HG03139 (cell line): ENCODE data around the gene APH1B.

Experiments
- ATAC-seq: cut with Tn5 transposase; IDR thresholded peaks from one replicate; pipeline ENCODE4 v1.9.1; 2021; ENCODE audit not compliant: unreplicated experiment

The APH1B gene

DNA sequence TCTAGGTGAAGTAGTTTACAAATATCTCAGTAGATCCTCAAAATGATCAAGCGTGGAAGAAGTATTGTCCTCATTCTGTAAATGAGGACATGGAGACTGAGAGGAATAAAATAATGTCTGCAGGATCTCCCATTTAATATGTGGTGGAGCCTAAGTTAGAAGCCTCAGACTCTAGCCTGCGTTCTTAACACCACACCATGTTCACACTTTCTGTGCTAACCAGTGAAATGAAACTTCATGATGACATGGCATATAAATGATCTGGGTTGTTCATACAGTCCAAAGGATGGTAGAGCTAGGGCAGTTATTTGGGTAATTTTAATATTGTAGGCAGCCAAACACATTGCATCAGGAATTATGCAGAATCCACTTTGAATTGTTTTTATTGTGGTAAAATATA lies 25.1 kb upstream of the APH1B start:
- ATAC-seq, result no peak

DNA sequence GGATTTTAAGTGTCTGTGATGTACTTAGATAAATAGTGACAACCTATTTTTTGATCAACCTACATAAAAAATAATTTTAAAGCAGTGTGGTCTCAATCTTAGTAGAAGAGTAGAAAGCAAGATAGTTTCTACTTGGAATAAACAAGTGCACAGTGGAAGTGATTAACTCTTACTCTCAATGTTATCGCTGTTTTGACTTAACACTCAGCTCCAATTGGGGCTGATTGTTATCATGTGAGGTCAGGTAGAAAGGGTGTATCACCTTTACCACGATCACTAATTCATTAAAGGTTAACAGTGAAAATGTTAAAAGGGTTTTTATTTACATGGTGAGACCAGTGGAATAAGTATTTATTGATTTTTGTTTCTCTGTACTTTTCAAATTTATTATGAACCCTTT lies 22.4 kb upstream of the APH1B start:
- no peak for ATAC-seq

DNA sequence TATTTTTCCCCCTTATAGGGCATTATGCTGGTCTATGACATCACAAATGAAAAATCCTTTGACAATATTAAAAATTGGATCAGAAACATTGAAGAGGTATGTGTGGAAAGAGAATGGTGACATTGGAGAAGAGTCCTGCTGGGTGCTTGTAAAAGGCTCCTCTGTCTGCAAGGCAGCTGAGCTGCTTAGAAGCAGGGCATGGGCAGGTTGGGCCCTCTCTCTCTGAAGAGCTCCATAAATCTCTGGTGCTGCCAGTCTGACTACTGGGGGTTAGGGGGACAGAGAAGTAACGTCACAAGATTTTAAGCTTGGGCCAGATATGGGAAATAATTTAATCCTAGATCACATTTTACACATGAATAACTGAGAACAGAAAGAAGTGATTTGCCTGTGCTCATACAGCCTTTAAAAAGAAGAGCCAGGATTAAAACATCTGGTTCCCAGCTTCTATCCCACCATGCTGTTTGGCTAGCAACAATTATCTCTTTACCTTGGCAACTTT lies 21.9 kb upstream of the APH1B start:
- ATAC-seq, result no peak

DNA sequence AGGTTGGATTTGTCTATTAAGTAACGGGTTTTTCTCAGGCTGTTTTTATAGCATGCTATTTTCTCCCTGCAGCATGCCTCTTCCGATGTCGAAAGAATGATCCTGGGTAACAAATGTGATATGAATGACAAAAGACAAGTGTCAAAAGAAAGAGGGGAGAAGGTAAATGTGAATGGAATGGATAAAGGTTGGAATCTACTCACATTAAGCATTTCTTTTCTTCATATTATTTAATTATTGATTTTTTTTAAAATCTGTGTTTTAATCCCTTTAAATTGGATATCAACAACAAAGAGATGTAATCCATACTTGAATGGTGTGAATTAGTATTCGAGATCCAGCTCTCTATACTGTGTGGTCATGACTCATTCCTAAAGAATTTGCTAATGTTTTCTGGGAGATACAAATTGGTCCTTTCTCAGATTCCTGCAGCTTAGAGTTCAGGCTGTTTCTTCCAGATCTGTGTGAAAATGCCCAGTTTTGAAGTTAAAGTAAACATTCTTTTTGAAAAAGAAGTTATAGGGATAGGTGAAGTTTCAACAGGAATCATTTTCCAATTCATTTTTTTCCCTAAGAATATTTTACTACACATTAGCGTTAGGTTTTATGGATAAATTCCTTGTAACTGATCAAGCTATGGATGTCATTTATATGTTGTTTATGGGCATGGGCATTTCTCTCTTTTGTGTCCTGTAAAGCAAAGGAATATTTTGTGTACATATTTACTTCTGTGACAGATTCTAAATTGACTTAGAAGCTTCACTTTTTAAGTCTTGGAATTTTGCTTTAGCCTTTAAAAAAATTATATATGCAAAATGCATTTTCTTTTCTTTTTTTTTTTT lies 20.8 kb upstream of the APH1B start:
- no peak for ATAC-seq

DNA sequence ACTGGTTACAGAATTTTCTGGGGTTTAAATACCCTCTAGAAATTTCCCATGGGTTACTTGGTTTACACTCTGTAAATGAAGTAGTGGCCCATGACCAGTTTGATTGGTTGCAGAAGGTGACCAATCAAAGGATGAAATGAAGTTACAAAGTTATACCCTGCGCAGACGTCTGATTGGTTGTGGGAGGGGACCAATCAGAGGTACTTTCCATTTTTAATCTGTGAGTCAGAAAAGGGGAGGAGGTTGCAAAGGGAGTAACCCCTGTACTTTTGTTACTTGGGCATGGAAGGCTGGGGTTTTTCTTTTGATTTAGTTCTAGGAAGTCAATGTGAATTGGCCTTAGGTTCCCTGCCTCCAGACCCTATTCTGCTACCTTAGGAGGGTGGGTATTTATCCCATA lies 18.7 kb upstream of the APH1B start:
- ATAC-seq, result no peak

DNA sequence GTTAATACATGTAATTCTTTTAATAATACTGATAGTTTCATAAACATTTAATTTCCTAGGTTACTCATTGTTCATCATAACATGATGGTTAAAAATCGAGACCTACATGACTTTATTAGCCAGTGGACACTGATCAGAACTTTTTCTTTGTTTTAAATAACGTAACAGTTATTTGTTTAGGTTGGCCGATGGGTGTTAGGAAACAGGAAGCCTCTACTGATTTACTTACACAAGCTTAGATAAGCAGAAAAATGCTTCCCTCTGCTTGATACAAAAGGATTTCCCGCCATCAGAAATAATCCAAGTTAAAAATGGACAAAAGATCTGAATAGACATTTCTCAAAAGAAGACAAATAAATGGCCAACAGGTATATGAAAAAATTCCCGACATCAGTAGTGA lies 16.6 kb upstream of the APH1B start:
- ATAC-seq, result no peak

DNA sequence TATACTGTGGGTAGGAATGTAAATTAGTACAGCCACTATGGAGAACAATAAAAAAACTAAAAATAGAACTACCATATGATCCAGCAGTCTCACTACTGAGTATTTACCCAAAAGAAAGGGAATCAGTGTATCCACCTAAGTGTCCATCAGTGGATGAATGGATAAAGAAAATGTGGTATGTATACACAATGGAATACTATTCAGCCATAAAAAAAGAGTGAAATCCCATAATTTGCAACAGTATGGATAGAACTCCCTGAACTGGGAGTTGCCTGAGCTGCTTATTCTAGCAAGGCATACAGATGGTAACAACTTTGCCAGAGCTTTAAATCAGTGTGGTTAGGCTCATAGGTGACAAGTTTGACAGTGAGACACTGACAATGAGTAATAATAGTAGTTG lies 16.1 kb upstream of the APH1B start:
- ATAC-seq, result no peak

DNA sequence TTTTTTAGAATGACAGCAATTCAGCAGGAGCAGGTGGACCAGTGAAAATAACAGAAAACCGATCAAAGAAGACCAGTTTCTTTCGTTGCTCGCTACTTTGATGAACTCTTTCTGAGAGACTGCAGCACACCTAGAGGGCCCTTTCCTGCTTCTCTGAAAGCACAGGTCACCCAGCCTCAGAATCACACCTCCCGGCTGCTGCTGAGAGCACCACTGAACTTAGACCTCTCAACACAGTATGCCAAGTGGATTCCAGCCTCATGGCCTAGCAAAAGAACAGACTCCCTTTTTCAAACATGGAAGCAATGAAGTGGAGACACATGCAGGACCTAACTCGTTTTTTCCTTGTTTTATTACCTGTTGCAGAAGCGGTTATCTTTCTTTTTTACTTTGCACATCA lies 13.9 kb upstream of the APH1B start:
- no peak for ATAC-seq

DNA sequence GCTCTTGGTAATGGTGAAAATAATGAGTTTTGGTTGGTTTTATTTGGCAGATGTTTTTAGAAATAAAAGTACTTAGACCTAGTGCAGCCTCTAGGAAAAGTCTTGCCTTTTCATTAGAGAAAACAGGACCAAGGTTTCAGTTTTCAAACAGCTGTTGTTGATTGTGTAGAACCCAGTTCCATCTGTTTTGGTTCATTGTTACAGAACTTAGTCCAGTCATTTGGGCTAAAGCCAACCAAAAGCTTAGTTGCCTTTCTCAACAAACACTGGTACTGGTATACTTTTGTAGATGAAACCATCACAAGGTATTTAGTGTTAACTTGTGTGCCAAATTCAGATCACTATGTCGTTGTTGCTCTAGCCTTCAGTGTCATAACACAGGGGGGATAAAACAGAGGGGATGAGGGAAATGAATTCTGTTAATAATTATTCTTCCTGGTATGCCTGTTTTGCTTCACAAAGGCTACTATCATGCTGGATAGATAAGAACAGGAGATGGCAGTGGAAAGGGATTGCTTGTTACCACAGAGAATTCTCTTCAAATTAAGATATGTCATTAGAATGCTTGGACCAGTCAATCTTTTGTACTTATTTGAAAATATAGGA lies 12.6 kb upstream of the APH1B start:
- ATAC-seq, result no peak

DNA sequence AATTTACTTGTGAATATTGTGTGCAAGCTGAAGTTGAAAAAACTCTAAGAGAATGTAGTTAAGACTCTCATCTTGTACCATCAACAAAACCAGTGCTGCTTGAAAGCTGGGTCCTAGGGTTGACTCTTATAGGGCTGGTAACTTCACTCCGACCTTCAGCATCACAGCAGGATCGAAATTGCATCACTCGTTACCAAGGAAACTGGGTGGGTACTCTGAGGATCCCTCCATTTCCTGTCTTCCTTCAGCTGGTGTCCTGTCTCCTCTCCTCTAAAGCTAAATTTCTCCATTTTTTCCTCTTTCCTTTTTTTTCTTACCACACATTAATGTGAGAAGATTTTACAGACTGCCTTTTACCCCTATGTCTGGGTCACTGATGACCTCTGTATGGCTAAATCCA lies 3.0 kb upstream of the APH1B start:
- no peak for ATAC-seq

DNA sequence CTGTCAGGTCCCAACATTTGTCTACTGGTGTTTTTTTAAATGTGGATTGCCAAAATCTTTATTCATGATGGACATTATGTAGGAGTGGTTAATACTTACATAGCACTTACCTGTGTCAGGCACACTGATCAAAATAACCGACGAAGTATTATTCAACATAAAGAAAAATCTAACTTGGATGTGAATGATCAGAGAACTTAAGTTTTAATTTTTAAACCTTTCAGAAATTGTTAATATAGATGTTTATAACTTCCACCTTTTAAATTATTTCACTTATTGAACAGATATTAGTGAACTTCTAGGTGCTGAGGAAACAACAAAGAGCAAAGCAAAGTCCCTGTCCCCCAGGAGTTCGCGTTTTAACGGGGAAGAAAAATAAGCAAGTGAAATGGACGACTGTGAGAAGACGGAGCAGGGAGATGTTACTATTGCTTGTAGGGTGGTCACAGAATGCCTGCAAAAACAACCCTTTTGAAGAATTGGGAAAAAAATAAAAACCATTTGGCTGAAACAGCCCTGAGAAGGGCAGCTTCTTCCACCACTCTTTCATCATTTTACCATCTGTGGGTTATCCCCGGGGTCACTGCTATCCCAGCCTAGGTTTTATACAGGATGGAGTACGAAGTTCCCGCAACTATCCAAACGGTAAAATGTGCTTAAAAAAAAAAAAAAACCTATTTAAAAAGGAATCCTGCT lies 915 bp upstream of the APH1B start:
- ATAC-seq, result no peak

DNA sequence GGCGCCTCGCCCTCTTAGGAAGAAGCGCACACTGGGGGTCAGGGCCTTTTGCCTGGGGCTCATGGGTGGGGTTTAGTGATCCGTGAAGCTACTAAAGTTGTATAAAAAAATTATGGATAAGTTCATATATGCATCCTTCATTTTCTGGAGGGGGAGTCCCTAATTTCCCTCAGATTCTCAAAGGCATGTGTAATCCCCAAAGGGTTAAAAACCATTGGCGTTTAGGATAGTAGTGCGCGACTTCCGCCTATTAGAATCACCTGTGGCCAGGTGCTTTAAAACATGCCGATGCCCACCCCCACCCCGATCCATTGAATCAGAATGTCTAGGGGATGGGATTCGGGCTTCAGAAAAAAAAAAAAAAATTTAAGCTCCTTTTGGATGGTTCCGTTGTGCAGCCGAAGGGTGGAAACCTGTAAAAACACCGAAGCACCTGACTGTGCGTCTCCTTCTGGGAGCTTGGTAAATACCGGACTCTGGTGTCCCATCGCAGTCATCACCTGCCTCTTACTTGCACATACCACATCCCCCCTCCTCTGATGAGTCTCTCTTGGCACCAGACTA lies 570 bp downstream of the APH1B start:
- ATAC-seq, result peak; percentile 10

DNA sequence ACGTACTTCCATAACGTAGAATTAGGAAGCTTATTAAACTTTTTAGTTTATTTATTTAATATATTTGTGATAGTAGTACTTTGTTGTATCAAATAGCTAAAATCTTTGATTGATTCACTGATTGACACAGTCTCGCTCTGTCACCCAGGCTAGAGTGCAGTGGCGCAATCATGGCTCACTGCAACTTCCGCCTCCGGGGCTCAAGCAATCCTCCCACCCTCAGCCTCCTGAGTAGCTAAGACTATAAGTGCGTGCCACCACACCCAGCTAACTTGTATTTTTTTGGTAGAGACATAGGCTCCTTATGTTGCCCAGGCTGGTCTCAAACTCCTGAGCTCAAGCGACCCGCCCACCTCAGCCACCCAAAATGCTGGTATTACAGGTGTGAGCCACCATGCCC lies 5.7 kb downstream of the APH1B start:
- no peak for ATAC-seq

DNA sequence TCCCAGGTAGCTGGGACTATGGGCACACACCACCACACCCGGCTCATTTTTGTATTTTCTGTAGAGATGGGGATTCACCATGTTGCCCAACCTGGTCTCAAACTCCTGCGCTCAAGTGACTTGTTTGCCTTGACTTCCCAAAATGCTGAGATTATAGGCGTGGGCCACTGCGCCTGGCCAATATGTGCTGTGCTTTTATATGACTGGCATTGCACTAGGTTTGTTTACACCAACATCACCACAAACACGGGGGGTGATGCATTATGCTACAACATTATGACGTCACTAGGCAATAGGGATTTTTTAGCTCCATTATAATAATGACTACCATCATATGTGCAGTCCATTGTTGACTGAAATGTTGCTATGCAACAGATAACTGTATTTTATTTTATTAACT lies 6.9 kb downstream of the APH1B start:
- ATAC-seq, result no peak

DNA sequence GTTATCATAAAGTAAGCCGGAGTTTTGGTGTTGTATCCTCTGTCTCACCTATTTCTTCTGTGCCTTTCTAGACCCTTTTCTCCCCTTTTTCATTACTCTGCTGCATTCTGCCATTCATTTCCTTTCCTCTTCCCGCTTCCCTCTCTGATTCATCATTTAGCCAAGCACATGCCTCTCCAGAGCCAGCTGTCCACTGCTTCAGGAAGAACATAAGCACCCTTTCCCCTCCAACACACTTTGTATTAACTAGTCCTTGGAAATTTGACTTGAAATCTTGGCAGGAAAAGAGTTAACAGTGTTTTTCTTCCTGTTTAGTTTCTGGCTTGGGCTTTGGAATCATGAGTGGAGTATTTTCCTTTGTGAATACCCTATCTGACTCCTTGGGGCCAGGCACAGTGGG lies 9.7 kb downstream of the APH1B start:
- ATAC-seq, result no peak

DNA sequence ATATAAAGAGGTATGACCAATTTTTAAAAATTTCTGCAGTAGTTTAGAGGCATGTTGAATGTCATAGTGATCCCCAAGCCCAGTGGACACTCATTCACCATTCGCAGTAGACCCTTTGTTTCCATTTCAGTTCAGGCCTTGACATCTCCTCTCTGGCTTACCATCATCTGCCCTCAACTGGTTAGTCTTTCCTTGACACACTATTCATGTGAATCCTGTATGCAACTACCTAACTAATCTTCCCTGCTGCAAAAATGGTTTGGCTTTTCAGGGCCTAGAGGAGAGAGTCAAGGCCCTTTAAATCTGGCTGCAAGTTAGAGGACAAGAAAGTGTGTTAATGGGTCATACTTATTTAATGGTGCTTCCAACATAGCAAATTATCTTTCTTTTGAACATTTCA lies 10.9 kb downstream of the APH1B start:
- no peak for ATAC-seq

DNA sequence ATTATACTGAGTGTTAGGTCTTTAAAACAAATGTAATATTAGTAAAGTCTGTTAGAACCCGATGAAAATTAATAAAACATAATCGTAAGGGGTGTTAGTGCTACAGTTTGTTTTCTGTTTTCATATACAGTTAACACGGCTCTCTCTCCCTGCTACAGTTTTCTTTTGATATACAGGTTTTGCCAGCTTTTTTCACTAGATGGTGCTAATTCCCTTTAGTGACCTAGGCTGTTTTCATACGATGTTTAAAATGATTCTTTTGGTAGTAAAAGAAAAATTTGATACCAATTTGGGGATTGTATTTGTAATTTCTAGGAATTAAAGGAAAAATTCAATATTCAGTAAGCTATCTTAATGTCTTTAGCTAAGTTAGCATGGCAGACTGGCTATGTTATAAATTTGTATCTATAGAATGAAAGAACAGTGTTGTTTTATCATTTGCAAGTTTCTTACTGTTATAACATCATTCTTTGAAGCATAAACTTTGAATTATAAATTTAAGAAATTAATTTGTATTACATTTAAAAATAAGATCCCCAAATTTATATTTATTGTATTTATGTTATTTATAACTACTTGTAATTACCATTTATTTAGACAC lies 11.5 kb downstream of the APH1B start:
- ATAC-seq, result no peak

DNA sequence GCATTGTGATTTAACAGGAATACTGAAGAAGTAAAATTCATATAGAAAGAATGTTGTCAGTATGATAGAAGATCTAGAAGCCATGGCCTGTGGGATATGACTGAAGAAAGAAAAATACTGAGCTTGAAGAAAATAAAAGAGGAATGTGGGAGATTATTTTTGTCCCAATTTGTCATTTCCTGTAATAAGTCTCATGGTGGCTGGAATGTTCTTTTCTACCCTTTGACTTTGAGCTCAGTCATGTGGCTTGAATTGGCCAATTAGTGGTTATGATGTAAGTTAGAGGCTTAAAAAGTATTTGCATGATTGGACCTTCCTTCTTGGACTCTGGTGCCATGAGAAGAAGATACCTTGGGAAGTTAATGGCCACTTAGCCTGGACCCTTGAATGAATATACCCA lies 14.1 kb downstream of the APH1B start:
- no peak for ATAC-seq

DNA sequence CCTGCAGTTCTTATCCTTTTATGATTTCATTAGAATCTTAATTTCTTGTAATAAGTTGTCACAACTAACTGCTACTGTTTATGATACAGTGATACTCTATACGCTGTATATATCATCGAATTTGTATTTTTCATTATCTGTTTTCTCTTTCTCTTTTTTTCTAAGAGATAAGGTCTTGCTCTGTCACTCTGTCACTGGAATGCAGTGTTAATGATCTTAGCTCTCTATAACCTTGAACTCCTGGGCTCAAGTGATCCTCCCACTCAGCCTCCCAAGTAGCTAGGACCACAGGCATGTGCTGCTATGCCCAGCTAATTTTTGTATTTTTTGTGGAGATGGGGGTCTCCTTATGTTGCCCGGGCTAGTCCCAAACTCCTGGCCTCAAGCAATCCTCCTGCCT lies 14.8 kb downstream of the APH1B start:
- ATAC-seq, result no peak

DNA sequence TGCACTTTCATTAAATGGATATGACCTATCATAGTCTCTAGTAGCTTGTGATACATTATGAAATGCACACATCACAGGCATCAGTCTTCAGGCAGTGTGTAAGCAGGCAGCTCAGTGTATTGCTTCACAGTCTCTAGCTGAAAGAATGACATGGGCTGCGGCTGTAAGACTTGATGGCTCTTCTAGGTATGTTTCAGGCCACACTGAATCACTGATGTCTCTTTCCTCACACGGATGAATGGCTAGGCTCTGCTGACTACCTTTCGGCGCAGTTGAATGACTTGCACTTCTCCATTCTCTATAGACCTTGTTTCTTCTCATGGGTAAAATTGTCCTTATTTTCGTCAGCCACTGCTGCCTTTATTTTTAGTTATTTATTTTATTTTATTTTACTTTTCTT lies 15.4 kb downstream of the APH1B start:
- ATAC-seq, result no peak

DNA sequence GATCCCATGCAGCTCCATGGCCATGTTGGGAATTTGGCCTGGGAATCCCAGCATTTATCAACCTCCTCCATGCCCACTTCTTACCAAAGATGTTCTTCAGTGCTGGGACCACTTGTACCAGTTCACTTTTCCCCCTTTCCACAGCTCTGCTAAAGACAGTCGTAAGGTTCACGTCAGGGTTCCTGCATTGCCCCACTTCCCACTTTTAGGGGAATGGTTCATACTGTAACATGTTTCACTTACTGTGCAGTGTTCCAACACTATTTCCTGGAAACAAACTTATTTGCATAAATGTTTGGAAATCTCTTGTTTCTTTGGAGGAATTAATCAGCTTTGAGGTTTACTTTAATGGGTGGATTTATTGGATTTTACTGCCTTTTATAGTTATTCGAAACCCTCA lies 17.0 kb downstream of the APH1B start:
- ATAC-seq, result no peak
